Measurements from ENCODE around the gene DNAJC25.

GRCh38 chr9:111661802-111662521, 30.8 kb downstream of the DNAJC25 start:
- TF ChIP-seq GATA2 (IDR thresholded peaks at IDR 0.05; ENCODE audit: low read depth, low read length) (no peak), GATA3 (IDR thresholded peaks at IDR 0.05; ENCODE audit: low read depth, low read length) (no peak)

Measured in SH-SY5Y (cell line).